GM12878 (cell line): ENCODE data around the gene TEKT2. TPM values are rescaled to one million over a fixed set of nuclear protein-coding genes. Genes with fewer than 3 reads are reported as not detected.

Experiments
- ATAC-seq: fragments of 200-7000 bp; cut with Tn5 transposase; 3 replicates; pipeline ENCODE4 v1.9.1; 2020; ENCODE audit warnings: mild to moderate bottlenecking, moderate library complexity
- BruUV-seq: library from RNA; stranded (reverse); fragments of 400-500 nt; replicated peaks from 2 replicates; lab custom pipeline; 2021; lab: Mats Ljungman, UMichigan
- CTCF ChIA-PET: fragments of 300-600 bp; sonication (Branson Sonifier 250); formaldehyde crosslinking; extraction: SDS; loops from one replicate; lab custom pipeline; 2021; ENCODE audit warnings: inconsistent platforms; lab: Yijun Ruan, JAX
- POLR2A ChIA-PET: fragments of 350-600 bp; formaldehyde crosslinking; extraction: SDS; loops from one replicate; lab custom pipeline; 2021; ENCODE audit warnings: inconsistent platforms; lab: Charles Lee
- RAD21 ChIA-PET: fragments of 300-600 bp; sonication (Branson Sonifier 250); formaldehyde crosslinking; loops from one replicate; lab custom pipeline; 2023; ENCODE audit warnings: antibody characterized with exemption; ENCODE audit not compliant: unreplicated experiment; lab: Charles Lee
- SMC1A ChIA-PET: fragments of 300-600 bp; sonication (Branson Sonifier 250); formaldehyde crosslinking; loops from one replicate; lab custom pipeline; 2023; ENCODE audit not compliant: unreplicated experiment, uncharacterized antibody; lab: Charles Lee
- DNase-seq: peaks from one replicate; pipeline ENCODE4 v3.0.0-alpha.2; 2011; ENCODE audit warnings: low read depth, low spot score
- FAIRE-seq: peaks from 3 replicates; lab custom pipeline; 2011; peaks lifted over from hg19 to GRCh38; lab: Jason Lieb, UNC
- H2AFZ ChIP-seq: 2 replicates; pipeline ENCODE4 v1.6.0; 2011; ENCODE audit warnings: low read depth, low read length, control low read depth; ENCODE audit not compliant: control insufficient read depth
- H3K27ac ChIP-seq: 2 replicates; pipeline ENCODE4 v1.5.1; 2011; ENCODE audit warnings: control low read depth; ENCODE audit not compliant: control insufficient read depth, insufficient read depth
- H3K27me3 ChIP-seq, 2 experiments: replicated peaks in 1 of 2; 2 replicates each; pipeline versions ENCODE4 v1.6.0 to v1.6.1; 2011; ENCODE audit warnings: low read length in 1 of 2; ENCODE audit not compliant: control insufficient read depth in 2 of 2, insufficient read depth in 2 of 2
- H3K36me3 ChIP-seq, 2 experiments: 2 replicates each; pipeline ENCODE4 v1.5.1; 2011; ENCODE audit warnings: low read length in 1 of 2; ENCODE audit not compliant: control insufficient read depth in 2 of 2, insufficient read depth in 2 of 2
- H3K4me1 ChIP-seq: 2 replicates; pipeline ENCODE4 v1.6.1; 2011; ENCODE audit warnings: mild to moderate bottlenecking, low read length, moderate library complexity, mixed read lengths; ENCODE audit not compliant: control insufficient read depth, insufficient read depth
- H3K4me2 ChIP-seq: 2 replicates; pipeline ENCODE4 v1.6.0; 2011; ENCODE audit warnings: control low read depth; ENCODE audit not compliant: control insufficient read depth, insufficient read depth
- H3K4me3 ChIP-seq: fragments of 200-600 bp; sonication (generic); 2 replicates; pipeline ENCODE4 v1.5.1; 2016
- H3K79me2 ChIP-seq: 2 replicates; pipeline ENCODE4 v1.6.0; 2011; ENCODE audit warnings: low read length; ENCODE audit not compliant: control insufficient read depth, insufficient read depth
- H3K9ac ChIP-seq: 2 replicates; pipeline ENCODE4 v1.8.0; 2011; ENCODE audit warnings: low read length, control low read depth, mixed read lengths; ENCODE audit not compliant: control insufficient read depth, insufficient read depth
- H3K9me3 ChIP-seq: replicated peaks from 3 replicates; pipeline ENCODE4 v1.5.1; 2011; ENCODE audit warnings: mild to moderate bottlenecking, low read length; ENCODE audit not compliant: control insufficient read depth, insufficient read depth
- H4K20me1 ChIP-seq: 2 replicates; pipeline ENCODE4 v1.6.0; 2011; ENCODE audit not compliant: control insufficient read depth, insufficient read depth
- CEBPZ ChIP-seq: fragments of 150-350 bp; IDR thresholded peaks from 2 replicates; pipeline ENCODE4 v1.6.1; 2016; ENCODE audit warnings: low read depth, low read length
- E2F4 ChIP-seq: IDR thresholded peaks from 2 replicates; pipeline ENCODE4 v1.6.1; 2012; ENCODE audit warnings: low read depth, low read length, improper control_type of control experiment
- FOXK2 ChIP-seq: fragments of 450-650 bp; IDR thresholded peaks from 2 replicates; pipeline ENCODE4 v1.6.1; 2017; ENCODE audit warnings: mild to moderate bottlenecking, moderate library complexity
- JUND ChIP-seq: IDR thresholded peaks from 2 replicates; pipeline ENCODE4 v1.6.1; 2012; ENCODE audit warnings: low read depth, mild to moderate bottlenecking, low read length, improper control_type of control experiment, moderate library complexity
- MLLT1 ChIP-seq: fragments of 450-650 bp; IDR thresholded peaks from 2 replicates; pipeline ENCODE4 v1.6.1; 2016; ENCODE audit warnings: mild to moderate bottlenecking
- POLR2A ChIP-seq: IDR thresholded peaks from 2 replicates; pipeline ENCODE4 v1.6.1; 2011; ENCODE audit warnings: low read depth, mild to moderate bottlenecking, low read length
- RB1 ChIP-seq: fragments of 450-650 bp; formaldehyde crosslinking; IDR thresholded peaks from 2 replicates; pipeline ENCODE4 v1.6.1; 2017; ENCODE audit warnings: mild to moderate bottlenecking, borderline replicate concordance
- RCOR1 ChIP-seq: conservative IDR thresholded peaks from 2 replicates; pipeline ENCODE4 v1.6.1; 2012; ENCODE audit warnings: low read depth, low read length, improper control_type of control experiment
- REST ChIP-seq: IDR thresholded peaks from 2 replicates; pipeline ENCODE4 v1.6.1; 2012; ENCODE audit warnings: mild to moderate bottlenecking, low read depth, low read length
- YBX1 ChIP-seq: fragments of 450-650 bp; IDR thresholded peaks from 2 replicates; pipeline ENCODE4 v1.6.1; 2016; ENCODE audit warnings: antibody characterized with exemption
- ZBTB40 ChIP-seq: fragments of 450-650 bp; IDR thresholded peaks from 2 replicates; pipeline ENCODE4 v1.6.1; 2016; ENCODE audit warnings: mild to moderate bottlenecking, moderate library complexity, borderline replicate concordance
- WGBS: methylation state at CpG from one replicate; pipeline ENCODE4 v1.1.6; 2016; ENCODE audit warnings: low lambda C conversion rate; ENCODE audit not compliant: insufficient replicate concordance, insufficient coverage; ENCODE audit errors: missing lambda C conversion rate; 5-methylcytosine and 5-hydroxymethylcytosine counted together
- in situ Hi-C: fragments of 300-500 bp; cut with MboI; formaldehyde crosslinking; loops from 9 replicates; pipeline ENCODE4 v1.14.3; 2018; ENCODE audit warnings: mixed read lengths
- intact Hi-C: fragments of 100-400 bp; cut with micrococcal nuclease; formaldehyde crosslinking; loops from one replicate; pipeline ENCODE4 v1.14.2; 2022; ENCODE audit not compliant: unreplicated experiment
- polyA plus RNA-seq, 11 experiments: library from polyadenylated mRNA; depleted of rRNA in 4 of 11; unstranded in 6 of 11; stranded (reverse) in 5 of 11; fragments of >200 nt; fragmentation: Nextera tagmentation in 4 of 11; fragmentation: Illumina TruSeq in 1 of 11; extraction: Ambion mirVana in 4 of 11; extraction: Trizol in 1 of 11; gene quantifications; 1 replicate in 1 of 11; 2 replicates in 10 of 11; pipeline versions ENCODE4 v1.2.1 to v1.2.3, GENCODE V29; 2011 to 2016; ENCODE audit warnings: inconsistent platforms in 2 of 11, missing spikeins in 2 of 11, low read depth in 1 of 11
- total RNA-seq, 4 experiments: library from RNA; depleted of rRNA in 3 of 4; stranded (reverse); fragments of >200 nt in 3 of 4; fragmentation: Illumina TruSeq in 1 of 4; extraction: Trizol in 1 of 4; gene quantifications; 2 replicates each; pipeline versions ENCODE4 v1.2.1 to v1.2.3, GENCODE V29; 2013 to 2021

TEKT2 gene
- total and polyA plus RNA-seq, 10 of the 15 experiments (the other 5 are each of a cell fraction or from before 2014, with no cell fraction given): 0.07 to 0.13 TPM; not detected in 8

- ChIA-PET CTCF (no interaction called here), SMC1A (interaction anchor here (0.6 kb wide), 1 partner anchor 18 kb away, joined by 3 read pairs; no protein-coding TSS in a partner anchor), RAD21 (no interaction called here), POLR2A (no interaction called here)
- BruUV-seq: no TSS peak
- FAIRE-seq: no peak
- Histone ChIP-seq H3K9me3 (no peaks in the 10 kb centered on the region), H3K27ac (no peak overlapping the region), H3K36me3 (peaks cover 0 to 5% of the 10 kb centered on the region in 2 experiments; a peak in 1 of 4 replicates), H2AFZ (no peak overlapping the region), H3K79me2 (no peaks in the 10 kb centered on the region), H3K4me2 (no peak overlapping the region), H3K4me3 (no peak overlapping the region), H3K9ac (no peak overlapping the region), H4K20me1 (no peaks in the 10 kb centered on the region), H3K27me3 (no peaks in the 10 kb centered on the region), H3K4me1 (no peaks in the 10 kb centered on the region)
- DNase-seq: no peak
- intact Hi-C loops: no loop called here
- no peak for ATAC-seq
- WGBS: 74% methylated on average over 2 of the region's 2 CpGs
- in situ Hi-C loops: no loop called here
- TF ChIP-seq E2F4: no peak
- no peak for TF ChIP-seq YBX1
- TF ChIP-seq REST: no peak
- no peak for TF ChIP-seq FOXK2
- no peak for TF ChIP-seq RCOR1
- TF ChIP-seq ZBTB40: no peak
- no peak for TF ChIP-seq JUND
- no peak for TF ChIP-seq CEBPZ
- TF ChIP-seq MLLT1: no peak
- TF ChIP-seq RB1: no peak
- TF ChIP-seq POLR2A: no peak
These were observed 43.7 kb upstream of the TEKT2 start for GRCh38 chr1:36040238-36040637.
